Keratinocyte (primary cell): ENCODE results near the gene LGALS4. TPM values are rescaled to one million over a fixed set of nuclear protein-coding genes. Genes with fewer than 3 reads are reported as not detected.
"Not testable (repeated sequence)": the region's sequence is repeated elsewhere in the genome, so short reads cannot be mapped to it uniquely, and the experiment has no call there.

Source experiments
- DNase-seq: peaks from one replicate; pipeline ENCODE4 v3.0.0-alpha.2; 2011; ENCODE audit warnings: low read depth, missing footprints, low spot score
- FAIRE-seq: peaks from 2 replicates; lab custom pipeline; 2011; peaks lifted over from hg19 to GRCh38; lab: Jason Lieb, UNC
- H2AFZ ChIP-seq: 2 replicates; pipeline ENCODE4 v1.6.0; 2012; ENCODE audit warnings: low read length, control low read depth, inconsistent platforms; ENCODE audit not compliant: control insufficient read depth
- H3K27ac ChIP-seq: 2 replicates; pipeline ENCODE4 v1.5.1; 2011; ENCODE audit warnings: low read length; ENCODE audit not compliant: control insufficient read depth, insufficient read depth
- H3K27me3 ChIP-seq: 3 replicates; pipeline ENCODE4 v1.6.0; 2011; ENCODE audit warnings: low read length; ENCODE audit not compliant: control insufficient read depth, insufficient read depth; ENCODE audit errors: extremely low read depth
- H3K36me3 ChIP-seq, 2 experiments: 2 replicates in 1 of 2; 3 replicates in 1 of 2; pipeline ENCODE4 v1.5.1; 2011; ENCODE audit warnings: low read length in 2 of 2, mild to moderate bottlenecking in 1 of 2; ENCODE audit not compliant: control insufficient read depth in 2 of 2, insufficient read depth in 2 of 2; ENCODE audit errors: extremely low read depth in 1 of 2
- H3K4me1 ChIP-seq: 3 replicates; pipeline ENCODE4 v1.5.1; 2011; ENCODE audit warnings: low read length; ENCODE audit not compliant: control insufficient read depth, insufficient read depth; ENCODE audit errors: extremely low read depth
- H3K4me2 ChIP-seq: 3 replicates; pipeline ENCODE4 v1.6.0; 2011; ENCODE audit warnings: low read depth, low read length; ENCODE audit not compliant: control insufficient read depth, insufficient read depth; ENCODE audit errors: extremely low read depth
- H3K4me3 ChIP-seq, 3 experiments: fragments of 200-600 bp in 1 of 3; sonication (generic) in 1 of 3; 2 replicates in 2 of 3; 3 replicates in 1 of 3; pipeline ENCODE4 v1.5.1; 2011 to 2016; ENCODE audit warnings: low read length in 3 of 3, mild to moderate bottlenecking in 3 of 3, control low read depth in 2 of 3, inconsistent platforms in 1 of 3, low read depth in 1 of 3, mixed read lengths in 1 of 3, mixed run types in 1 of 3, moderate library complexity in 1 of 3; ENCODE audit not compliant: control insufficient read depth in 2 of 3, insufficient read depth in 2 of 3; ENCODE audit errors: extremely low read depth in 1 of 3
- H3K79me2 ChIP-seq: 2 replicates; pipeline ENCODE4 v1.6.0; 2012; ENCODE audit warnings: low read length; ENCODE audit not compliant: control insufficient read depth, insufficient read depth
- H3K9ac ChIP-seq: 3 replicates; pipeline ENCODE4 v1.6.0; 2011; ENCODE audit warnings: low read length; ENCODE audit not compliant: control insufficient read depth, insufficient read depth; ENCODE audit errors: extremely low read depth
- H3K9me1 ChIP-seq: 3 replicates; pipeline ENCODE4 v1.6.0; 2011; ENCODE audit warnings: low read length; ENCODE audit not compliant: control insufficient read depth, insufficient read depth; ENCODE audit errors: extremely low read depth
- H3K9me3 ChIP-seq: 2 replicates; pipeline ENCODE4 v1.5.1; 2012; ENCODE audit warnings: low read depth, low read length; ENCODE audit not compliant: control insufficient read depth
- H4K20me1 ChIP-seq: 3 replicates; pipeline ENCODE4 v1.6.0; 2011; ENCODE audit warnings: low read length; ENCODE audit not compliant: control insufficient read depth, insufficient read depth; ENCODE audit errors: extremely low read depth
- EZH2 ChIP-seq: IDR thresholded peaks from one replicate; pipeline ENCODE4 v1.6.1; 2012; ENCODE audit warnings: inconsistent platforms, mild to moderate bottlenecking, low read length, moderate library complexity
- dilution Hi-C: fragments of 300-500 bp; cut with MboI; formaldehyde crosslinking; loops from one replicate; pipeline ENCODE4 v1.7.0; 2020; ENCODE audit warnings: low sequenced_read_pairs; ENCODE audit not compliant: extremely low pct_ligation_motif_present
- polyA plus RNA-seq, 5 experiments: library from polyadenylated mRNA; depleted of rRNA in 3 of 5; stranded (reverse) in 3 of 5; stranded (forward) in 1 of 5; unstranded in 1 of 5; fragments of >200 nt; gene quantifications; 1 replicate in 1 of 5; 2 replicates in 3 of 5; 3 replicates in 1 of 5; pipeline versions ENCODE4 v1.2.1 to v1.2.3, GENCODE V29; 2011 to 2012; ENCODE audit warnings: missing spikeins in 2 of 5, low read depth in 1 of 5, low replicate concordance in 1 of 5
- TF ChIP-seq, protein P1 (sequence below), 3 experiments: IDR thresholded peaks in 1 of 3; conservative IDR thresholded peaks in 1 of 3; optimal IDR thresholded peaks in 1 of 3; 2 replicates in 2 of 3; 3 replicates in 1 of 3; pipeline versions ENCODE3 to v1.5.1; 2011; ENCODE audit warnings: low read length in 3 of 3, mild to moderate bottlenecking in 3 of 3, moderate library complexity in 2 of 3, control low read depth in 1 of 3, inconsistent platforms in 1 of 3; ENCODE audit not compliant: insufficient read depth in 2 of 3; ENCODE audit errors: extremely low read depth in 1 of 3

The LGALS4 gene
- polyA plus RNA-seq, 1 donor (not counting 4 experiments of a cell fraction or from before 2014, with no cell fraction given): 0.13 TPM

DNA sequence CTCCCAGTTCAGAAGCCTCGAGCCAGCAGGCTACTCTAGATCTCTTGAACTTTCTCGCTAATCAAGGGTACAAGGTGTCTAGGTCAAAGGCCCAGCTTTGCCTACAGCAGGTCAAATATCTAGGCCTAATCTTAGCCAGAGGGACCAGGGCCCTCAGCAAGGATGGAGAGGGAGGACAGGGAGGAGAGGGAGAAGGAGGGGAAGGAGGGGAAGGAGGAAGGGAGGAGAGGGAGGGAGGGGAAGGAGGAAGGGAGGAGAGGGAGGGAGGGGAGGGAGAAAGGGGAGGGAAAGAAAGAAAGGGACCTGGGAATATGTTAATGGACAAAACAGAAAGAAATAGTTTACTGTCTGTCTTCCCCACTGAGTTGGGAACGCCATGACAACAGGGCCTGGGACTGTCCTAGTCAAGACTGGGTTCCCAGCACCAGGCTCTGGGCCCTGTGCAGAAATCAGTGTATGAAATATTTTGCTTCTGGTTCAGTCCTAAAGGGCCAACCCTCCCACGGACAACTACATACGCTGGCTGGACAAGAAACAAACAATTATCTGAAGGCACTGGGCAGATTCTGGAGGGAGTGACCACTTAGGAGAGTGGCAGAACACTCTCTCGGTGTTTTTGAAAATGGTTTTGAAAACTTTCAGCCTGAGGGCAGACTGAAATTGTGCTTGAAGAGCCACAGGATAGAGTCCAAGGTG is 14.3 kb upstream of the LGALS4 start:
- FAIRE-seq (no peak), DNase-seq (no peak)
- dilution Hi-C loops: no loop called here
- Histone ChIP-seq H3K9ac (no peak overlapping the region), H4K20me1 (no peaks in the 10 kb centered on the region), H3K4me1 (peaks cover 9% of the 10 kb centered on the region), H3K27me3 (no peaks in the 10 kb centered on the region), H3K27ac (no peak overlapping the region), H3K9me1 (no peaks in the 10 kb centered on the region), H2AFZ (no peak overlapping the region), H3K4me2 (no peak overlapping the region), H3K36me3 (peaks cover 2 to 5% of the 10 kb centered on the region in 2 experiments), H3K79me2 (no peaks in the 10 kb centered on the region), H3K4me3 (no peak overlapping the region), H3K9me3 (no peaks in the 10 kb centered on the region)
- TF ChIP-seq, protein P1, sequence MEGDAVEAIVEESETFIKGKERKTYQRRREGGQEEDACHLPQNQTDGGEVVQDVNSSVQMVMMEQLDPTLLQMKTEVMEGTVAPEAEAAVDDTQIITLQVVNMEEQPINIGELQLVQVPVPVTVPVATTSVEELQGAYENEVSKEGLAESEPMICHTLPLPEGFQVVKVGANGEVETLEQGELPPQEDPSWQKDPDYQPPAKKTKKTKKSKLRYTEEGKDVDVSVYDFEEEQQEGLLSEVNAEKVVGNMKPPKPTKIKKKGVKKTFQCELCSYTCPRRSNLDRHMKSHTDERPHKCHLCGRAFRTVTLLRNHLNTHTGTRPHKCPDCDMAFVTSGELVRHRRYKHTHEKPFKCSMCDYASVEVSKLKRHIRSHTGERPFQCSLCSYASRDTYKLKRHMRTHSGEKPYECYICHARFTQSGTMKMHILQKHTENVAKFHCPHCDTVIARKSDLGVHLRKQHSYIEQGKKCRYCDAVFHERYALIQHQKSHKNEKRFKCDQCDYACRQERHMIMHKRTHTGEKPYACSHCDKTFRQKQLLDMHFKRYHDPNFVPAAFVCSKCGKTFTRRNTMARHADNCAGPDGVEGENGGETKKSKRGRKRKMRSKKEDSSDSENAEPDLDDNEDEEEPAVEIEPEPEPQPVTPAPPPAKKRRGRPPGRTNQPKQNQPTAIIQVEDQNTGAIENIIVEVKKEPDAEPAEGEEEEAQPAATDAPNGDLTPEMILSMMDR (optimal IDR thresholded peaks at IDR 0.05 in 1 of 3, IDR thresholded peaks at IDR 0.05 in 1 of 3, conservative IDR thresholded peaks at IDR 0.05 in 1 of 3; ENCODE audit: extremely low read depth in 1 of 3, insufficient read depth in 2 of 3, low read length in 3 of 3): no peak
- TF ChIP-seq EZH2: no peak

DNA sequence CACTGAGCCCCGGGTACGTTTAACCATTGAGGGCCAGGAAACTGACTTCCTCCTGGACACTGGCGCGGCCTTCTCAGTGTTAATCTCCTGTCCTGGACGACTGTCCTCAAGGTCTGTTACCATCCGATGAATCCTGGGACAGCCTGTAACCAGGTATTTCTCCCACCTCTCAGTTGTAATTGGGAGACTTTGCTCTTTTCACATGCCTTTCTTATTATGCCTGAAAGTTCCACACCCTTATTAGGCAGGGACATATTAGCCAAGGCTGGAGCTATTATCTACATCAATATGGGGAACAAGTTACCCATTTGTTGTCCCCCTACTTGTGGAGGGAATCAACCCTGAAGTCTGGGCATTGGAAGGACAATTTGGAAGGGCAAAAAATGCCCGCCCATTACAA is 13.2 kb upstream of the LGALS4 start:
- H3K27ac ChIP-seq, H2AFZ ChIP-seq, H3K4me3 ChIP-seq, DNase-seq, H3K4me1 ChIP-seq, H3K4me2 ChIP-seq, FAIRE-seq, H4K20me1 ChIP-seq, H3K9ac ChIP-seq, dilution Hi-C loops, H3K36me3 ChIP-seq, H3K9me1 ChIP-seq, H3K79me2 ChIP-seq, H3K9me3 ChIP-seq, H3K27me3 ChIP-seq: not testable (repeated sequence)

DNA sequence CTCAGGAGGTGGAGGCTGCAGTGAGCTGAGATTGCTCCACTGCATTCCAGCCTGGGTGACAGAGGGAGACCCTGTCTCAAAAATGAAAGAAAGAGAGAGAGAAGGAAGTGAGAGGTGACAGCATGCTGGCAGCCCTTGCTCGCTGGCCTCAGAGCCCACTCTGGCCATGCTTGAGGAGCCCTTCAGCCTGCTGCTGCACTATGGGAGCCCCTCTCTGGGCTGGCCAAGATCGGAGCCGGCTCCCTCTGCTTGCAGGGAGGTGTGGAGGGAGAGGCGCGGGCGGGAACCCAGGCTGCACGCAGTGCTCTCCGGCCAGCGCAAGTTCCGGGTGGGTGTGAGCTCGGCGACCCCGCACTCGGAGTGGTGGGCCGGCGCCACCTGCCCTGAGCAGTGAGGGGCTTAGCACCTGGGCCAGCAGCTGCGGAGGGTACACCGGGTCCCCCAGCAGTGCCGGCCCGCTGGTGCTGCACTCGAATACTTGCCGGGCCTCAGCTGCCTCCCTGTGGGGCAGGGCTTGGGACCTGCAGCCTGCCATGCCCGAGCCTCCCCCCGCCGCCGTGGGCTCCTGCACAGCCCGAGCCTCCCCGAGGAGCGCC is 8.6 kb upstream of the LGALS4 start:
- FAIRE-seq, dilution Hi-C loops: not testable (repeated sequence)

More for the DNA sequence above, 8.6 kb upstream of the LGALS4 start:
- H3K9ac ChIP-seq, H3K9me1 ChIP-seq, H3K4me2 ChIP-seq, H3K27me3 ChIP-seq, H2AFZ ChIP-seq, H3K36me3 ChIP-seq, H3K4me3 ChIP-seq, H3K4me1 ChIP-seq, DNase-seq, H3K9me3 ChIP-seq, H3K79me2 ChIP-seq, H3K27ac ChIP-seq, H4K20me1 ChIP-seq: not testable (repeated sequence)
